NCI-H82 (cell line): Measurements from ENCODE around the gene COL27A1.

ENCODE experiments used
- DNase-seq: peaks from one replicate; lab custom pipeline; 2025; lab: John Stamatoyannopoulos, UW

The COL27A1 gene

DNA sequence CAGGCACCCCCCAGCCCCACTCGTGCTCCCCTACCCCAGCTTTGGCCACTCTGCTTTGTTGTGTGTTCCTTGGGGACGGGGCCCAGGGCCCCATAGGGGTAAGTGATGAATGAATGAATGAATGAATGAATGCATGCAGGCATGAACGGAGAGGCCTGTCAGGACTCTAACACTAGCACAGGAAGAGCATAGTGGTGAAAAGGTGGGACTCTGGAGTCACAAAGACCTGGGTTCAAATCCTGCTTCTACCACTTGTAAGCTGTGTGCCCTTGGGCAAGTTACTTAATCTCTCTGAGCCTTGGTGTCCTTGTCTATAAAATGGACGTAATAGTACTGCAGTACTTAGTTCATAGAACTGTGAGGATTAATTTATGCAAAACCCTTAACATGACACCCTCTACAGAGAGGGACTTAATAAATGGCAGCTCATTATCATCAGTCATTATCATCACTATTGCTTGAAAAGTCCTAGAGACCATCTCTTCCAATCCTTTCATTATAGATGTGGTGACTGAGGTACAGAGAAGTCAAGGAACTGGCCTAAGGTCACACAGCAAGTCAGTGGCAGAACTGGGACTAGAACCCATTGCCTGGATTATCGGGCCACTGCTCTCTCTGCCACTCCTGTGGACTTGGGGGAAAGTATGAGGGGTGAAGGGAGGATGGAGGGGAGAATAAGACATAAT, 187.6 kb downstream of the COL27A1 start:
- DNase-seq: no peak

- no peak for DNase-seq
Observed at GRCh38 chr9:114343471-114344187, 188.3 kb downstream of the COL27A1 start.

DNA sequence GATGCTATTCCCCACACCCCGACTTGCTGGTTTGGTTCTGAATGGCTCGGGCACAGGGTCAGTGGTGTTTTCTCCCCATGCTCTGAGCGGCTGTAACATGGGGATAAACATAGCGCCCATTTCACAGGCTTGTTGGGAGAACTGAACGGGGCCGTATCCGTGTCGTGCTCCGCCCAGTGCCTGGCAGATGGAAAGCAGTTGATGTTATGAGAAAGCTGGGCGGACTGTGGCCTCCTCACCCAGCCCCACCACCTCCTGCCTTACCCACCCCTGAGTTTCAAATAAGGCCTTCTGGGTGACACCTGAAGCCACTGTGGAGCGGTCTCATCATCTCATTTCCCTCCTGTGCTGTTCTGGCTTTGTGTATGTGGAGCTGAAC, 188.8 kb downstream of the COL27A1 start:
- DNase-seq: no peak

DNA sequence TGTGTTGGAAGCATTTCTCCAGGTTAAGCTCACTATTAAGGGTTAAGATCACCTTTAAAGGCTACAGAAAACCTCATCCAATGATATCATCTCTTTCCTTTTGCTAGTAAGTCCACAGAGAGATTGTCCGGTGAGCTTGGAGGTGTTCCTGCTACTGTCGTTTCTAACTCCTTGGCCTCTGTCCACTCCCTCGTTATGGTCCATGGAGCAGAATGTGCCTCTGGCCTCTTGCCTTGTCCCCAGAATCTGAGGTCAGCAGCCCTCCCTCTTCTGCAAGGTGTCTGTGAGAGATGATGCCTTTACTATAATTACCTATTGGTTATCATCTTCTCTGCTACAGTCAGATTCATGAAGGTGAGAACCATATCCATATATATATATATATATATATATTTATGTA, 189.4 kb downstream of the COL27A1 start:
- DNase-seq: no peak

GRCh38 chr9:114345493-114346065, 190.2 kb downstream of the COL27A1 start:
- DNase-seq: no peak

- DNase-seq: peak; percentile 19
Observed at GRCh38 chr9:114346146-114346545, 190.8 kb downstream of the COL27A1 start.

DNA sequence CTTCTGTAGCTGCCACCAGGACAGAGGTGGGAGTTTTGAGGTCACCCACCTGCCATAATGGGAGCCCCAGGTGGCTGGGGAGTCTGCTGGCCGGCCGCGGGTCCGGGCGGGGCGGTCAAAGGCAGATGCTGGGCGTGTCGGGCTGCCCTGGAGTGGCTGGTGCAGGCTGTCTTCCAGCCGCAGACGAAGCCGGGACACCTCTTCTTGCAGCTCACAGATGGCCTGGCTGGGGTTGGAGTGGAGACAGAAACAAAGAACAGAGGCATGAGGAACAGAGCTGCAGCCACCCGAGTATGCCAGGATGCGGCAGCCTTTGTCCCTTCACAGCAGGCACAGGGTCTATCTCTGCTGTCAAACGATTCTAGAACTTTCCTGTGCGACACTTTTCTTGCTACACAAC, 192.3 kb downstream of the COL27A1 start:
- DNase-seq: no peak

DNA sequence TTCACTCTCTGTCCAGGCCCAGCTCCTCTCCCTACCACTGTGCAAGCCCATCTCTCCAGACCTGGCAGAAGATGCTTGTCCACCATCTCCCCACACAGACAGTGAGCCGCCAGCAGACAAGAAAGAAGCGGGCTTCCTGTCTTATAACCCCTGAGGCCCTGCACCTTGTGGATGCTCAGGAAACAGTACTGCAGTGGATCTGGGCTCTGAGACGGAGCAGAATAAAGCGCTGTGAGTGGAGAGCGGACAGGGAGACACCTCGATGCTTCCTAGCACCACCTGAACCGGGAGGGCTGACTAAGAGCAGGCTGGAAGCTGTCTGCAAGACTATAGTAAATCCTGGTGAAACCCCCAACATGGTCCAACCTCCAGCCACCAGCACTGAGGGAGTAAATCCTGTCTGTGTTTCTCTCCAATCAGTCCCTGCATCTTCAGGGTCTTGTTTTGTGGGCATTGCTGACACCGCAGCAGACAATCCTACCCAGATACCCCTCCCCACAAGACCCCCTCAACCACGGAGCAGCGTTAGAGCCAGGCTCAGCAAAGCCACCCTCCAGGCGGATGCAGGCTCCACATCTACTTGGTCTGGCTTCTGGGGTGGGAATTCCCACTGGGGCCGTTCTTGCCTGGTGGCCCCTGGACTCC, 193.0 kb downstream of the COL27A1 start:
- DNase-seq: no peak

DNA sequence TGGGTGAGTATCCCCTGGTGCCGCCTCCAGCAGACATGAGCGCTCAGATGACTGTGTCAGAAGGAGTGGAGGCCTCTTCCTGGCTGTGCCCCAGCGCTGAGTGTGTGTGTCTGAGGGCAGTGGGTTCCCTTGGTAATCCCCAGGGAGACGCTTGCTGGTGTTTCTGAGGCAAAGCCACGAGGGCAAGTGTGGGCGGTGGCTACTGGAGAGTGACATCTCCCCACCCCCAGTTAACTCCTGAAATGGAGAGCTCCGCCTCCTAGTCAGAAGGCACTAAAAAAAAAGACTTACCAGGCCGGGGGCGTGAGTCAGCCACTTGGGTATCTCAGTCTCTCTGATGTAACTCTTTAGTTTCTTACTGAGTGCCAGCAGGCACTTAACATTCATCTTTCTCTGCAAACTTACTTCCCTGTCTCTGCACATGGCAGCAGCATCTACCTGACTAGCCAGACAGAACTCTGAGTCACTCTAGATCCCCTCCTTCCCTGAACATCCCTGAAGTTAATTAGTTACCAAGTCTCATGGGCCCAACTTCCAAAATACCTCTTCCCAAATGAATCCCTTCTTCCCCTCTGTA, 193.7 kb downstream of the COL27A1 start:
- peak; percentile 91 for DNase-seq

DNA sequence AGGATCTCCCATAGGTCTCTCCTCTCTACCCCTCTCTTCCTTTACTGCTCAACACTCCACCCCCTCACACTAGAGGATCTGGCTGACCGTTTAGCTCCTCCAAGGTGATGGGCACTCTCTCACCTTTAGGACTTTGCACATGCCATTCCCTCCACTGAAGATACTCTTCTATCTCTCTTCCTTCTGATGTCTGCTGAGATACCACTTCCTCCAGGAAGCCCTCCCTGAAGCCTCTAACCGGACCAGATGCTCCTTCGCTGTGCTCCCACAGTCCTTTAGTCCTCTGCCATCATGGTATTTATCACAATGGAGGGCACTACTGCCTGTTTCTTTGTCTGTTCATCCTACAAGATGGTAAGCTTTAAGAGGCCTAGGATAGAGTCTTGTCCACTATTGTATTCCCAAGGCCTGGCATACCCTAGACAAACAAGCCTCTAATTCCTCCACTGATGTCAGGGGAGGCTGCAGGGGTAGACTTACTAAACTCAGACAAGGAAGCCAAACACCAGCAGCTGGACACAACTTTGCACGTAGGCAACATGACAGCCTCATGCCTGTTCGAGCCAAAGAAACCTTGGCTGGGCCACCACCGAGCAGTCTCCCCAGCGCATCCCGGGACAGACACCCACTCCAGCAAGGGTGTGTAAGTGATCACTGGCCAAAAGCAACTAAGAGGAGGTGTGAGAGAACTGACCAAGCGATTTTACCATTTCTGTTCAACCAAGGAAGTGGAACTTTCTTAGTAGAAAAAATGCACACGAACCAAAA, 194.6 kb downstream of the COL27A1 start:
- DNase-seq: no peak

DNA sequence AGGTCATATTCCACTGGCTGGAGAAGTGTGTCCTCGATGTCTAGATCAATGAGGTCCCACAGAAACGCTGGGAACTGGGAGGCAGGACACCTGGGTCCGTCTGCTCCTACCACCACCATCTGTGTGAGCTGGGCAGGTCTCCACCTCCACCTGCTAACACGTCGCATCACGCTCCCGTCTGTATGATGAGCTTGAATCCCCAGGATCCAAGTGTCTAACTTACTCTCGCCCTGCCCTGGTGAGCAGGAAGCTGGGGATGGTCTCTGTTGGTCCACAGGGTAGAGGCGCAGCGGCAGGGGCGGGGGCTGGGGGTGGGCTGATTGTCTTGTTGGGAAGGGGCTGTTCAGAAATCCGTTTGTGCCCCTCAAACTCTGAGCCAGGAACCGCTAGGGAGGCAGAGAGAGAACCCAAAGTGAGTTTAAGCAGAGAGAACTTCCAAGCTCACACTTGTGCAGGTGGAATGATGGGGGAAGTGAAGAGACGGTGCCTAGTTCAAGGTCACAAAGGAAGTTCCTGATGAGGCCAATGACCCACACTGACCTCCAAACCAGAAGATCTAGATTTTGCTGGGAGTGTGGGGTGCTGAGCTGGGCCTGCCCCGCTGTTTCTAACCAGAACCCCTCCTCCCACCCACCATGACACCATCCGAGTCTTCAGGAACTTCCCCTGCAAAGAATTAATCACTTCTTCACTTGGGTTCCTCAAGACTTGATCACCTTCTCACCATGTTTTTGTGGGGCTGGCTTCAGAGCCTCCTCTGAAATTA, 195.5 kb downstream of the COL27A1 start:
- DNase-seq: no peak

DNA sequence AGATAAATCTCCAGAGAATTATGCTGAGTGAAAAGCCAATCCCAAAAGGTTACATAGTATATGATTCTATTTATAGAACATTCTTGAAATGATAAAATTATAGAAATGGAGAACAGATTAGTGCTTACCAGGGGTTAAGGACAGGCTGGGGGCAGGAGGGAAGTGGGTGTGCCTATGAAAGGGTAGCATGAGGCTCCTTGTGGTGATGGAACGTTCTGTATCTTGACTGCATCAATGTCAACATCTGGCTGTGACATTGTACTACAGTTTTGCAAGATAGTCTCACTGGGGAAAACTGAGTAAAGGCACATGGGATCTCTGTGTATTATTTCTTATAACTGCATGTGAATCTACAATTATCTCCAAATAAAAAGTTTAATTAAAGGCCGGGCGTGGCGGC, 196.6 kb downstream of the COL27A1 start:
- no peak for DNase-seq

DNA sequence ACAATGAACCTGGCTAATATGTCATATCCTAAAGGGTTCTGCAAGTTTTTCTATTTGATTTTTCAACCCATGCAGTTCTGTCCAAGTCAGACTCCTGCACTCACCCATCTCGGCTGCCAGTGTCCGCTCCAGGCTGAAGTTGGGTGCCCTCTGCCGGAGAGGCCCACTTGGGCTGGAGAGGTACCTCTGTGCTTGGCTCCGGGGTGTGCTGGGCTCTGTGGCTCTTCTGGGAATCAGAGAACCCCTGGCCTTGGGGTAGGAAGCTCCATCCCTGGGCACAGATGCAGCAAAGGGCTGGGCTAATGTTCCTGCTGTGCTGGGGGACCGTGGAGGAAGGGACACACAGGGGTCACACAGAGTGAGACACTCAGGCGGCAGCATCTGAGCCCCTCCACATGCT, 200.5 kb downstream of the COL27A1 start:
- DNase-seq: no peak

- no peak for DNase-seq
Observed at GRCh38 chr9:114356792-114357191, 201.5 kb downstream of the COL27A1 start.

DNA sequence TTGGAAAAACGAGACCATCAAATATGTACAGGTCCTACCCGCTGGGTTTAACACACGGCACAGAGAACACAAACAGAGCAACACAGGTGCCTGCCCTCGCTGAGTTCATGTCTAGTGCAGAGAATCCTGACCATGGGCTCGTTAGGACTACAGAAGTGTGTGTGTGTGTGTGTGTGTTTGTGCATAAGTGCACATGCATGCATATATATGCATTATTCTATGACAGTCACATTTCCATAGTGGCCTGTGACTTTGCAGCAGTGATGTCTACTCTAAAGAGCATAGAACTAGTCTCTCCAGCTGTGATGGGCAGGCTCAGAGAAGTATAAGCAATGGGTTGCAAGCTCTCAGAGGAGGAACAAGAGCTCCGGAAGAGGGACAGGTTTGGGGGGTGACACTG, 202.0 kb downstream of the COL27A1 start:
- DNase-seq: no peak

- DNase-seq: no peak
Observed at GRCh38 chr9:114357911-114358328, 202.6 kb downstream of the COL27A1 start.

- no peak for DNase-seq
Observed at GRCh38 chr9:114359801-114360200, 204.5 kb downstream of the COL27A1 start.

DNA sequence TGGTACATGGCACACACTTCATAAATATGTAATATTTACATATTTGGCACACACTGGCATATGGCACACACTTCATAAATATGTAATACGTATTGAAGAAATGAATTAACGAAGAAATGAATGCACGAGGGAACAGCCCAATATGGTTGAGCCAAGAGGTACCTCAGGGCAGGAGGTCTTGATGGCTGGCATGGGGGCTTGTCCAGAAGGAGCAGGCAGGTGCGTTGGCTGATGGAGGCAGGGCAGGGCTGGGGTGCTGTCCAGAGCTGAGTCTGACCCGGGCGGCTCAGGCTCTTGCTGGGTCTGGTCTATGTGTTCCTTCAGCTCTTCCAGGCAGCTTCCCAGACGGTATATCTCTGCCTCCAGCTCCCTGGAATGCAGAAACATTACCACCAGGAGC, 206.2 kb downstream of the COL27A1 start:
- no peak for DNase-seq
